ENCODE measurements around the gene SERPINA7. TPM values are rescaled to one million over a fixed set of nuclear protein-coding genes. Genes with fewer than 3 reads are reported as not detected.

Gene SERPINA7
- not detected for total RNA-seq

GRCh38 chrX:106038625-106039024 is at the start of gene SERPINA7:
Gene SERPINA7, minus strand, starts transcription at chrX:106038727. Its CDS starts 1,669 bp downstream, at chrX:106037058.
- Histone ChIP-seq H3K36me3 (no peaks in the 10 kb centered on the region), H3K4me3 (no peak within 1 kb of the TSS), H3K9me3 (no peaks in the 10 kb centered on the region), H3K4me1 (no peaks in the 10 kb centered on the region), H3K27me3 (no peaks in the 10 kb centered on the region), H3K27ac (no peak within 1 kb of the TSS)
- TF ChIP-seq CTCF (IDR thresholded peaks at IDR 0.05), result no peak
- DNase-seq (ENCODE audit: low spot score), result no peak

GRCh38 chrX:106069048-106069447 is 30.5 kb upstream of the SERPINA7 start:
- H3K27me3 ChIP-seq, result no peaks in the 10 kb centered on the region
- no peak for DNase-seq (ENCODE audit: low spot score)
- no peaks in the 10 kb centered on the region for H3K36me3 ChIP-seq
- peaks cover 0 to 6% of the 10 kb centered on the region in 2 donors for H3K9me3 ChIP-seq
- no peak overlapping the region for H3K4me3 ChIP-seq
- no peak for TF ChIP-seq CTCF (IDR thresholded peaks at IDR 0.05)
- no peaks in the 10 kb centered on the region for H3K4me1 ChIP-seq
- no peak overlapping the region for H3K27ac ChIP-seq

- Histone ChIP-seq H3K4me3 (no peak overlapping the region), H3K27me3 (no peaks in the 10 kb centered on the region), H3K36me3 (no peaks in the 10 kb centered on the region), H3K27ac (no peak overlapping the region), H3K9me3 (peaks cover 0 to 9% of the 10 kb centered on the region in 2 donors), H3K4me1 (no peaks in the 10 kb centered on the region)
- no peak for DNase-seq (ENCODE audit: low spot score)
- TF ChIP-seq CTCF (IDR thresholded peaks at IDR 0.05), result no peak
Observed at GRCh38 chrX:106050054-106050453, 11.5 kb upstream of the SERPINA7 start.

GRCh38 chrX:106042296-106042695 is 3.8 kb upstream of the SERPINA7 start:
- Histone ChIP-seq H3K4me3 (no peak overlapping the region), H3K4me1 (no peaks in the 10 kb centered on the region), H3K9me3 (no peaks in the 10 kb centered on the region), H3K27me3 (no peaks in the 10 kb centered on the region), H3K27ac (no peak overlapping the region), H3K36me3 (no peaks in the 10 kb centered on the region)
- no peak for TF ChIP-seq CTCF (IDR thresholded peaks at IDR 0.05)
- no peak for DNase-seq (ENCODE audit: low spot score)

GRCh38 chrX:106040861-106041260 is 2.3 kb upstream of the SERPINA7 start:
- DNase-seq (ENCODE audit: low spot score), result no peak
- Histone ChIP-seq H3K36me3 (no peaks in the 10 kb centered on the region), H3K9me3 (no peaks in the 10 kb centered on the region), H3K4me3 (no peak overlapping the region), H3K27ac (no peak overlapping the region), H3K4me1 (no peaks in the 10 kb centered on the region), H3K27me3 (no peaks in the 10 kb centered on the region)
- TF ChIP-seq CTCF (IDR thresholded peaks at IDR 0.05), result no peak

- no peak overlapping the region for H3K4me3 ChIP-seq
- peak in 1 of 2 donors; percentile 37 for TF ChIP-seq CTCF (IDR thresholded peaks at IDR 0.05)
- no peaks in the 10 kb centered on the region for H3K27me3 ChIP-seq
- H3K4me1 ChIP-seq, result no peaks in the 10 kb centered on the region
- DNase-seq (ENCODE audit: low spot score), result no peak
- H3K27ac ChIP-seq, result no peak overlapping the region
- no peaks in the 10 kb centered on the region for H3K36me3 ChIP-seq
- H3K9me3 ChIP-seq, result no peaks in the 10 kb centered on the region
Observed at GRCh38 chrX:106039920-106040319, 1.4 kb upstream of the SERPINA7 start.

Data from right atrium auricular region (tissue), 2 donors.